Panc1 (cell line): ENCODE results near the gene NHSL1. TPM values are rescaled to one million over a fixed set of nuclear protein-coding genes. Genes with fewer than 3 reads are reported as not detected.

ENCODE experiments used
- ATAC-seq: fragments of 200-7000 bp; cut with Tn5 transposase; 2 replicates; pipeline ENCODE4 v1.9.1; 2020; ENCODE audit warnings: mild to moderate bottlenecking, moderate library complexity
- BruUV-seq: library from RNA; stranded (reverse); fragments of 400-500 nt; replicated peaks from 2 replicates; lab custom pipeline; 2021; lab: Mats Ljungman, UMichigan
- CTCF ChIA-PET: fragments of 300-600 bp; sonication (Branson Sonifier 250); formaldehyde crosslinking; loops from one replicate; lab custom pipeline; 2022; ENCODE audit warnings: antibody characterized with exemption; lab: Charles Lee
- POLR2A ChIA-PET: fragments of 300-600 bp; sonication (Branson Sonifier 250); formaldehyde crosslinking; loops from one replicate; lab custom pipeline; 2022; ENCODE audit warnings: antibody characterized with exemption; lab: Charles Lee
- DNase-seq: peaks from one replicate; pipeline ENCODE4 v3.0.0-alpha.2; 2010; ENCODE audit warnings: low read depth, low spot score
- H3K27ac ChIP-seq: 2 replicates; pipeline ENCODE4 v1.5.1; 2011; ENCODE audit warnings: mild to moderate bottlenecking, low read length, inconsistent platforms
- H3K27me3 ChIP-seq: fragments of 200-500 bp; sonication (Bioruptor generic); 2 replicates; pipeline ENCODE4 v1.6.0; 2014; ENCODE audit warnings: low read length, inconsistent platforms; ENCODE audit not compliant: control insufficient read depth, insufficient read depth
- H3K36me3 ChIP-seq: fragments of 200-500 bp; sonication (Bioruptor generic); 2 replicates; pipeline ENCODE4 v1.5.1; 2014; ENCODE audit warnings: inconsistent platforms, mild to moderate bottlenecking, low read length, moderate library complexity; ENCODE audit not compliant: control insufficient read depth, insufficient read depth
- H3K4me1 ChIP-seq: 2 replicates; pipeline ENCODE4 v1.5.1; 2011; ENCODE audit warnings: inconsistent platforms, mild to moderate bottlenecking, low read length, moderate library complexity; ENCODE audit not compliant: control insufficient read depth, insufficient read depth
- H3K4me3 ChIP-seq, 2 experiments: 2 replicates each; pipeline ENCODE4 v1.5.1; 2011 to 2012; ENCODE audit warnings: low read depth in 2 of 2, low read length in 2 of 2, mild to moderate bottlenecking in 2 of 2, inconsistent platforms in 1 of 2, moderate library complexity in 1 of 2
- H3K9me3 ChIP-seq: fragments of 200-500 bp; sonication (Bioruptor generic); 2 replicates; pipeline ENCODE4 v1.5.1; 2014; ENCODE audit warnings: low read depth, mild to moderate bottlenecking, inconsistent platforms, low read length, moderate library complexity; ENCODE audit not compliant: control insufficient read depth, insufficient read depth
- POLR2AphosphoS5 ChIP-seq: IDR thresholded peaks from 2 replicates; pipeline ENCODE4 v1.6.1; 2012; ENCODE audit warnings: mild to moderate bottlenecking, low read depth, low read length, moderate library complexity
- REST ChIP-seq, 2 experiments: IDR thresholded peaks; 2 replicates each; pipeline ENCODE4 v1.6.1; 2011 to 2012; ENCODE audit warnings: low read depth in 2 of 2, control low read depth in 1 of 2, low read length in 1 of 2, mild to moderate bottlenecking in 1 of 2, moderate library complexity in 1 of 2; ENCODE audit not compliant: insufficient read depth in 1 of 2
- SIN3A ChIP-seq: IDR thresholded peaks from 2 replicates; pipeline ENCODE4 v1.6.1; 2012; ENCODE audit warnings: low read depth, mild to moderate bottlenecking, low read length, moderate library complexity, borderline replicate concordance; ENCODE audit not compliant: insufficient read depth
- TCF7L2 ChIP-seq: IDR thresholded peaks from 2 replicates; pipeline ENCODE4 v1.6.1; 2011; ENCODE audit warnings: mild to moderate bottlenecking, low read depth, low read length, inconsistent platforms
- in situ Hi-C: cut with HindIII; loops from 2 replicates; pipeline ENCODE4 v1.10.0; 2016; ENCODE audit warnings: low sequenced_read_pairs, low pct_unique_long_range_greater_than_20kb
- intact Hi-C: fragments of 100-400 bp; cut with micrococcal nuclease; formaldehyde crosslinking; loops from one replicate; pipeline ENCODE4 v1.10.0; 2022; ENCODE audit not compliant: unreplicated experiment
- total RNA-seq: library from RNA; stranded (reverse); gene quantifications from one replicate; pipeline ENCODE4 v1.2.1, GENCODE V29; 2021; ENCODE audit not compliant: unreplicated experiment
- TF ChIP-seq, protein P1 (sequence below): fragments of 450-650 bp; IDR thresholded peaks from 2 replicates; pipeline ENCODE4 v1.5.1; 2017; ENCODE audit warnings: mild to moderate bottlenecking

NHSL1 gene
- total RNA-seq, 1 experiment from 2014 or later: 20.6 TPM

DNA sequence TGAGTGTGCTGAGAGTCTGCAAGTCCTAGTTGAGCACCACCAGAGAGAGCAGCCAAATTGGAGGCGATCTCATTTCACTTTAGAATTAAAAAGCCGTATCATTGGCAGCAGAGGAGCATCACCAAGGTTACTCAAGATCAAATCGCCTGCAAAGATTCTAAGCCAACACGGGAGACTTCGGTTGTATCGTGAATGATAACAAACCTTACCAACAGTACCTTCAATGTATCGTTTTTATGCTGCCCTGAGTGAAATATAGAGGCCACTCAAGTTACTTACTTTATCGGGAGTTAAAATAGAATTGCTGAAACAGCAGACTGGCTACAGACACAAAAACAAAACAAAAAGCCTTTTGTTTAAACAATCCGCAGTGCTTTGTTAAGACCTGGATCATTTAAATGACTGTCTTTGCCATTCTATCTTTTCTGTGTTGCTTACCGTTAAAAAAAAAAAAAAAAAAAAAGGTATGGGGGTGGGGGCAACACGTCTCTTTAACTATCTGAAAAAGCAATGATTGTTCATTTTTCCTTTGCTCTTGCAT is 14.2 kb downstream of the NHSL1 start:
- POLR2A ChIA-PET: no interaction called here
- no peak overlapping the region for H3K27ac ChIP-seq
- intact Hi-C loops: no loop called here
- BruUV-seq: no TSS peak
- no peak for DNase-seq
- ATAC-seq: no peak
- H3K9me3 ChIP-seq: no peaks in the 10 kb centered on the region
- no peaks in the 10 kb centered on the region for H3K36me3 ChIP-seq
- CTCF ChIA-PET: no interaction called here
- H3K27me3 ChIP-seq: no peaks in the 10 kb centered on the region
- in situ Hi-C loops: no loop called here
- H3K4me1 ChIP-seq: no peaks in the 10 kb centered on the region; the same call in 1 of the 2 replicates
- no peak for TF ChIP-seq TCF7L2
- no peak for TF ChIP-seq SIN3A
- TF ChIP-seq, protein P1, sequence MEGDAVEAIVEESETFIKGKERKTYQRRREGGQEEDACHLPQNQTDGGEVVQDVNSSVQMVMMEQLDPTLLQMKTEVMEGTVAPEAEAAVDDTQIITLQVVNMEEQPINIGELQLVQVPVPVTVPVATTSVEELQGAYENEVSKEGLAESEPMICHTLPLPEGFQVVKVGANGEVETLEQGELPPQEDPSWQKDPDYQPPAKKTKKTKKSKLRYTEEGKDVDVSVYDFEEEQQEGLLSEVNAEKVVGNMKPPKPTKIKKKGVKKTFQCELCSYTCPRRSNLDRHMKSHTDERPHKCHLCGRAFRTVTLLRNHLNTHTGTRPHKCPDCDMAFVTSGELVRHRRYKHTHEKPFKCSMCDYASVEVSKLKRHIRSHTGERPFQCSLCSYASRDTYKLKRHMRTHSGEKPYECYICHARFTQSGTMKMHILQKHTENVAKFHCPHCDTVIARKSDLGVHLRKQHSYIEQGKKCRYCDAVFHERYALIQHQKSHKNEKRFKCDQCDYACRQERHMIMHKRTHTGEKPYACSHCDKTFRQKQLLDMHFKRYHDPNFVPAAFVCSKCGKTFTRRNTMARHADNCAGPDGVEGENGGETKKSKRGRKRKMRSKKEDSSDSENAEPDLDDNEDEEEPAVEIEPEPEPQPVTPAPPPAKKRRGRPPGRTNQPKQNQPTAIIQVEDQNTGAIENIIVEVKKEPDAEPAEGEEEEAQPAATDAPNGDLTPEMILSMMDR: no peak
- TF ChIP-seq POLR2AphosphoS5: no peak
- no peak overlapping the region for H3K4me3 ChIP-seq

DNA sequence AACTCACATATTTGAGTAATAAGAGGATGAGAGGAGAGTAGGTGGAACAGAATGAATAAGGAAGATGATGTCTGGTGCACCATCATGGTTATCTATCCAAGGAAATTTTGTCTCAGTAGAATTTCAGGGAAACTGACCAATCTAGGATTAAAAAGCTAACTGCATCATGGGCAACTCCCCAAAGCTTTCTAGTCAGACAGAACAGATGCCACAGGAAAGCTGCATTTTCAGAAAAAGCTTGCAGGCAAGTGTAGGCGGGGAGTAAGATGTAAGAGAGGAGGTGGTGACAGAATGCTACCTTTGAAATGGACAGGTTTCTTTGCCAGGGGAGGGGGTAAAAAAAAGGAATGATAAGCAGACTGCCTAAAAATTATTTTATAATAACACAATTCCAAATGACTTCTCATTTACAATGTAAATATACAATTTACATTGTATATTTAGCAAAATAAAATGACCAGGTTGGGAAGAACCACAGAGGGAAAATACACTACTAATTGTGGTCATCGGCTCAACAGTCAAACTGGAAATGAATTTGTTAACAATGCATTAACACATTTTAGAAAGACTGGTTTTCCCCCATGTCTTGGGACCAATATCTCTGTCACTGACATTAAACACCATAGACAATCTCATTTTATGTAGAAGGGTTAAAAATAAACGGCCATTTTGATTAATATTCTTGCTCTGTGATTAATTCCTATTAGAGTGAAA is 15.1 kb downstream of the NHSL1 start:
- Histone ChIP-seq H3K4me3 (no peak overlapping the region), H3K27ac (no peak overlapping the region), H3K9me3 (no peaks in the 10 kb centered on the region), H3K27me3 (no peaks in the 10 kb centered on the region), H3K36me3 (no peaks in the 10 kb centered on the region), H3K4me1 (no peaks in the 10 kb centered on the region; the same call in 1 of the 2 replicates)
- intact Hi-C loops: no loop called here
- ChIA-PET POLR2A (no interaction called here), CTCF (no interaction called here)
- BruUV-seq: no TSS peak
- TF ChIP-seq TCF7L2 (no peak), REST (IDR thresholded peaks at IDR 0.05; ENCODE audit: insufficient read depth in 1 of 2, low read depth in 2 of 2, low read length in 1 of 2) (no peak), SIN3A (no peak), POLR2AphosphoS5 (no peak)
- TF ChIP-seq, protein P1: no peak
- in situ Hi-C loops: no loop called here
- DNase-seq (no peak), ATAC-seq (no peak)
